M059J (cell line): ENCODE measurements around the gene DNAJC17. TPM values are rescaled to one million over a fixed set of nuclear protein-coding genes. Genes with fewer than 3 reads are reported as not detected.

Source experiments
- DNase-seq: peaks from one replicate; pipeline ENCODE4 v3.0.0-alpha.2; 2012; ENCODE audit warnings: low read depth
- total RNA-seq: library from RNA; depleted of rRNA; stranded (reverse); fragments of >200 nt; shearing (Covaris generic); gene quantifications from 2 replicates; pipeline ENCODE4 v1.2.3, GENCODE V29; 2014

DNAJC17 gene
- total RNA-seq, 1 experiment from 2014 or later = 31.5 TPM

GRCh38 chr15:40766906-40767837 is 40.1 kb downstream of the DNAJC17 start:
- peak; percentile 78 for DNase-seq

- peak; percentile 70 for DNase-seq
Measured at GRCh38 chr15:40766194-40766815, 41.0 kb downstream of the DNAJC17 start.

GRCh38 chr15:40764629-40765103 is 42.6 kb downstream of the DNAJC17 start:
- DNase-seq = no peak

- peak; percentile 79 for DNase-seq
Measured at GRCh38 chr15:40763801-40764628, 43.3 kb downstream of the DNAJC17 start, which contains the start of gene GCHFR. Gene GCHFR (plus strand): TSS chr15:40764068. CDS start chr15:40764181, 113 bp downstream.

- DNase-seq = peak; percentile 70
Measured at GRCh38 chr15:40762919-40763800, 44.1 kb downstream of the DNAJC17 start.

GRCh38 chr15:40759961-40760360 is 47.3 kb downstream of the DNAJC17 start:
- no peak for DNase-seq

- no peak for DNase-seq
Measured at GRCh38 chr15:40756938-40757337, 50.3 kb downstream of the DNAJC17 start.

- DNase-seq = no peak
Measured at GRCh38 chr15:40755812-40756208, 51.5 kb downstream of the DNAJC17 start.

GRCh38 chr15:40754883-40755811 is 52.1 kb downstream of the DNAJC17 start, which contains the start of gene RMDN3:
Gene RMDN3 (minus strand): TSS chr15:40755254. CDS start chr15:40754783, 471 bp downstream.
- peak; percentile 90 for DNase-seq

GRCh38 chr15:40754574-40754882 is 52.7 kb downstream of the DNAJC17 start:
- DNase-seq = peak; percentile 19

GRCh38 chr15:40751745-40752144 is 55.5 kb downstream of the DNAJC17 start:
- DNase-seq = no peak

- no peak for DNase-seq
Measured at GRCh38 chr15:40750885-40751284, 56.4 kb downstream of the DNAJC17 start.

- DNase-seq = no peak
Measured at GRCh38 chr15:40749151-40749630, 58.1 kb downstream of the DNAJC17 start.

- no peak for DNase-seq
Measured at GRCh38 chr15:40747685-40748631, 59.3 kb downstream of the DNAJC17 start.

GRCh38 chr15:40746916-40747418 is 60.3 kb downstream of the DNAJC17 start:
- no peak for DNase-seq

- no peak for DNase-seq
Measured at GRCh38 chr15:40744815-40745152, 62.5 kb downstream of the DNAJC17 start.

GRCh38 chr15:40743921-40744814 is 63.1 kb downstream of the DNAJC17 start:
- DNase-seq = peak; percentile 61
